Tibial nerve (tissue), 4 donors: ENCODE data around the gene ITGA1. TPM values are rescaled to one million over a fixed set of nuclear protein-coding genes. Genes with fewer than 3 reads are reported as not detected.
"Not testable (repeated sequence)": the region's sequence is repeated elsewhere in the genome, so short reads cannot be mapped to it uniquely, and the experiment has no call there.

Experiments
- DNase-seq, 2 donors: peaks; one replicate each; pipeline ENCODE4 v3.0.0-alpha.2; 2019; ENCODE audit warnings: low spot score in 2 of 2
- H3K27ac ChIP-seq, 4 donors: fragments of 200-600 bp; sonication (generic) in 3 of 4; one replicate each; pipeline ENCODE4 v1.5.1; 2017 to 2019; ENCODE audit warnings: mild to moderate bottlenecking in 1 of 4
- H3K27me3 ChIP-seq, 2 donors: fragments of 200-600 bp; sonication (generic) in 1 of 2; one replicate each; pipeline versions ENCODE4 v1.5.1 to v1.6.0; 2017 to 2019
- H3K36me3 ChIP-seq, 3 donors: fragments of 200-600 bp; sonication (generic); one replicate each; pipeline ENCODE4 v1.5.1; 2018 to 2019
- H3K4me1 ChIP-seq, 4 donors: fragments of 200-600 bp; sonication (generic) in 3 of 4; one replicate each; pipeline ENCODE4 v1.5.1; 2017 to 2019
- H3K4me3 ChIP-seq, 4 donors: fragments of 200-600 bp; sonication (generic) in 3 of 4; one replicate each; pipeline ENCODE4 v1.5.1; 2017 to 2019; ENCODE audit warnings: mild to moderate bottlenecking in 1 of 4, moderate library complexity in 1 of 4
- H3K9me3 ChIP-seq, 4 donors: fragments of 200-600 bp; sonication (generic) in 3 of 4; one replicate each; pipeline ENCODE4 v1.5.1; 2017 to 2019
- CTCF ChIP-seq, 5 experiments: fragments of 200-600 bp in 3 of 5; fragments of 450-650 bp in 2 of 5; sonication (generic) in 3 of 5; IDR thresholded peaks; one replicate each; pipeline ENCODE4 v1.5.1; 2016 to 2019; ENCODE audit warnings: antibody characterized with exemption in 5 of 5, mild to moderate bottlenecking in 3 of 5, moderate library complexity in 2 of 5
- EP300 ChIP-seq, 2 donors: sonication (generic); formaldehyde crosslinking; IDR thresholded peaks; one replicate each; pipeline ENCODE4 v1.6.1; 2017; ENCODE audit warnings: antibody characterized with exemption in 2 of 2, mild to moderate bottlenecking in 1 of 2
- POLR2A ChIP-seq, 2 donors: fragments of 450-650 bp; IDR thresholded peaks; one replicate each; pipeline ENCODE4 v1.6.1; 2017; ENCODE audit warnings: antibody characterized with exemption in 2 of 2, mild to moderate bottlenecking in 2 of 2, moderate library complexity in 2 of 2
- WGBS, 2 donors: methylation state at CpG; one replicate each; pipeline ENCODE4 v1.1.5; 2018; 5-methylcytosine and 5-hydroxymethylcytosine counted together
- total RNA-seq, 4 donors: library from RNA; depleted of rRNA; stranded (reverse); fragments of >200 nt; gene quantifications; one replicate each; pipeline ENCODE4 v1.1.0, GENCODE V29; 2016

Gene ITGA1
- total RNA-seq, 4 donors from 2014 or later: 26.8 to 62.5 (median 27.7) TPM

GRCh38 chr5:52956014-52956413 lies 168.3 kb downstream of the ITGA1 start:
- Histone ChIP-seq H3K27ac (no peak overlapping the region), H3K4me3 (no peak overlapping the region), H3K27me3 (no peaks in the 10 kb centered on the region), H3K36me3 (peaks cover 0 to 12% (median 0%) of the 10 kb centered on the region in 3 donors), H3K9me3 (peaks cover 0 to 4% (median 0%) of the 10 kb centered on the region in 4 donors), H3K4me1 (peaks cover 0 to 3% (median 0%) of the 10 kb centered on the region in 4 donors)
- no peak for DNase-seq
- no peak for TF ChIP-seq POLR2A (IDR thresholded peaks at IDR 0.05)
- no peak for TF ChIP-seq EP300 (IDR thresholded peaks at IDR 0.05)
- no peak for TF ChIP-seq CTCF (IDR thresholded peaks at IDR 0.05)
- WGBS, 2 donors: 86 to 88% methylated on average over 4 of the region's 4 CpGs

- H3K27ac ChIP-seq: no peak overlapping the region
- no peak overlapping the region for H3K4me3 ChIP-seq
- H3K27me3 ChIP-seq: no peaks in the 10 kb centered on the region
- DNase-seq: no peak
- peaks cover 0 to 12% (median 0%) of the 10 kb centered on the region in 3 donors for H3K36me3 ChIP-seq
- H3K4me1 ChIP-seq: no peaks in the 10 kb centered on the region
- peaks cover 0 to 7% (median 0%) of the 10 kb centered on the region in 4 donors for H3K9me3 ChIP-seq
- no peak for TF ChIP-seq EP300 (IDR thresholded peaks at IDR 0.05)
- TF ChIP-seq POLR2A (IDR thresholded peaks at IDR 0.05): no peak
- no peak for TF ChIP-seq CTCF (IDR thresholded peaks at IDR 0.05)
- WGBS, 2 donors: 79 to 87% methylated on average over 6 of the region's 6 CpGs
Observed at GRCh38 chr5:52956915-52957747, 169.4 kb downstream of the ITGA1 start.

- no peaks in the 10 kb centered on the region for H3K27me3 ChIP-seq
- H3K36me3 ChIP-seq: no peaks in the 10 kb centered on the region
- TF ChIP-seq POLR2A (IDR thresholded peaks at IDR 0.05): no peak
- no peak for TF ChIP-seq EP300 (IDR thresholded peaks at IDR 0.05)
- no peak for TF ChIP-seq CTCF (IDR thresholded peaks at IDR 0.05)
- no peak overlapping the region for H3K27ac ChIP-seq
- no peak for DNase-seq
- 21 to 52% methylated on average over 2 of the region's 2 CpGs for WGBS, 2 donors
- H3K4me3 ChIP-seq: no peak overlapping the region
- no peaks in the 10 kb centered on the region for H3K4me1 ChIP-seq
- H3K9me3 ChIP-seq: peaks cover 0 to 7% (median 0%) of the 10 kb centered on the region in 4 donors
Observed at GRCh38 chr5:52961274-52961681, 173.6 kb downstream of the ITGA1 start.

- H3K4me1 ChIP-seq: no peaks in the 10 kb centered on the region
- WGBS, 2 donors: 93 to 97% methylated on average over 1 of the region's 1 CpG
- H3K27me3 ChIP-seq: no peaks in the 10 kb centered on the region
- TF ChIP-seq EP300 (IDR thresholded peaks at IDR 0.05) (no peak), POLR2A (IDR thresholded peaks at IDR 0.05) (no peak), CTCF (IDR thresholded peaks at IDR 0.05) (no peak)
- H3K9me3 ChIP-seq: peaks cover 0 to 9% (median 0%) of the 10 kb centered on the region in 4 donors
- no peak for DNase-seq
- no peak overlapping the region for H3K4me3 ChIP-seq
- no peak overlapping the region for H3K27ac ChIP-seq
- H3K36me3 ChIP-seq: no peaks in the 10 kb centered on the region
Observed at GRCh38 chr5:52963636-52964035, 175.9 kb downstream of the ITGA1 start.

- Histone ChIP-seq H3K36me3 (no peaks in the 10 kb centered on the region), H3K9me3 (peaks cover 0 to 14% (median 0%) of the 10 kb centered on the region in 4 donors), H3K27ac (no peak overlapping the region), H3K4me3 (no peak overlapping the region), H3K4me1 (no peaks in the 10 kb centered on the region), H3K27me3 (no peaks in the 10 kb centered on the region)
- no peak for TF ChIP-seq CTCF (IDR thresholded peaks at IDR 0.05)
- no peak for TF ChIP-seq POLR2A (IDR thresholded peaks at IDR 0.05)
- no peak for TF ChIP-seq EP300 (IDR thresholded peaks at IDR 0.05)
- 88 to 97% methylated on average over 1 of the region's 1 CpG for WGBS, 2 donors
- no peak for DNase-seq
Observed at GRCh38 chr5:52964138-52964537, 176.4 kb downstream of the ITGA1 start.

GRCh38 chr5:52976157-52976556 lies 188.4 kb downstream of the ITGA1 start:
- not testable (repeated sequence) for H3K4me1 ChIP-seq, H3K27ac ChIP-seq, DNase-seq, H3K36me3 ChIP-seq, H3K27me3 ChIP-seq, H3K4me3 ChIP-seq
- 88% methylated on average over 7 of the region's 7 CpGs for WGBS, 2 donors
- H3K9me3 ChIP-seq: peaks cover 0 to 16% (median 1%) of the 10 kb centered on the region in 4 donors
